ENCODE data around the gene TIMP1. TPM values are rescaled to one million over a fixed set of nuclear protein-coding genes. Genes with fewer than 3 reads are reported as not detected.

The TIMP1 gene
- total RNA-seq, 1 donor from 2014 or later, result 241 TPM

- H3K4me3 ChIP-seq (ENCODE audit: low read depth, low read length), result peak overlapping the region; percentile 63
- DNase-seq (ENCODE audit: low read depth), result no peak
- TF ChIP-seq CTCF (conservative IDR thresholded peaks at IDR 0.05; ENCODE audit: low read depth, low read length), result no peak
These were observed 21.9 kb upstream of the TIMP1 start for GRCh38 chrX:47560179-47560933.

GRCh38 chrX:47560934-47561658 lies 21.1 kb upstream of the TIMP1 start, which contains the start of gene ARAF:
TSS of gene ARAF (plus strand) at chrX:47561205. CDS start at chrX:47562968, 1,763 bp downstream.
- no peak for TF ChIP-seq CTCF (conservative IDR thresholded peaks at IDR 0.05; ENCODE audit: low read depth, low read length)
- peak within 1 kb of the TSS; percentile 63 for H3K4me3 ChIP-seq (ENCODE audit: low read depth, low read length)
- peak; percentile 87 for DNase-seq (ENCODE audit: low read depth)

GRCh38 chrX:47561659-47562151 lies 20.5 kb upstream of the TIMP1 start:
- TF ChIP-seq CTCF (conservative IDR thresholded peaks at IDR 0.05; ENCODE audit: low read depth, low read length), result no peak
- peak overlapping the region; percentile 63 for H3K4me3 ChIP-seq (ENCODE audit: low read depth, low read length)

GRCh38 chrX:47562615-47563243 lies 19.5 kb upstream of the TIMP1 start:
- peak; percentile 51 for TF ChIP-seq CTCF (conservative IDR thresholded peaks at IDR 0.05; ENCODE audit: low read depth, low read length)
- no peak for DNase-seq (ENCODE audit: low read depth)
- H3K4me3 ChIP-seq (ENCODE audit: low read depth, low read length), result no peak overlapping the region

More at GRCh38 chrX:47561659-47562151, 20.5 kb upstream of the TIMP1 start:
- no peak for DNase-seq (ENCODE audit: low read depth)

GRCh38 chrX:47563801-47564315 lies 18.4 kb upstream of the TIMP1 start:
- H3K4me3 ChIP-seq (ENCODE audit: low read depth, low read length), result no peak overlapping the region
- DNase-seq (ENCODE audit: low read depth), result no peak
- TF ChIP-seq CTCF (conservative IDR thresholded peaks at IDR 0.05; ENCODE audit: low read depth, low read length), result no peak

GRCh38 chrX:47564438-47565085 lies 17.7 kb upstream of the TIMP1 start:
- no peak overlapping the region for H3K4me3 ChIP-seq (ENCODE audit: low read depth, low read length)
- TF ChIP-seq CTCF (conservative IDR thresholded peaks at IDR 0.05; ENCODE audit: low read depth, low read length), result no peak

More at GRCh38 chrX:47564438-47565085, 17.7 kb upstream of the TIMP1 start:
- DNase-seq (ENCODE audit: low read depth), result no peak
